OCI-LY3 (cell line): ENCODE results near the gene BEGAIN.

ENCODE experiments used
- H2AFZ ChIP-seq: fragments of 200-600, 300-600 bp; shearing (Covaris generic); 2 replicates; pipeline ENCODE4 v1.6.0; 2014; ENCODE audit warnings: antibody characterized with exemption, low read depth, low read length
- H3K27ac ChIP-seq: fragments of 200-600, 300-600 bp; sonication (generic); 2 replicates; pipeline ENCODE4 v1.5.1; 2014; ENCODE audit warnings: mild to moderate bottlenecking, low read length, moderate library complexity, mixed read lengths
- H3K27me3 ChIP-seq: fragments of 200-600, 300-600 bp; sonication (generic); 2 replicates; pipeline ENCODE4 v1.6.1; 2014; ENCODE audit warnings: low read depth, low read length, mixed read lengths
- H3K36me3 ChIP-seq: fragments of 200-600, 300-600 bp; sonication (generic); replicated peaks from 2 replicates; pipeline ENCODE3; 2014; ENCODE audit warnings: low read depth, low read length, mixed read lengths
- H3K4me1 ChIP-seq: fragments of 300-600, 200-600 bp; sonication (generic); 2 replicates; pipeline ENCODE4 v1.6.1; 2014; ENCODE audit warnings: low read length, mixed read lengths
- H3K4me2 ChIP-seq: fragments of 200-600, 300-600 bp; sonication (generic); 2 replicates; pipeline ENCODE4 v1.6.1; 2014; ENCODE audit warnings: low read length, mixed read lengths
- H3K4me3 ChIP-seq: fragments of 300-600, 200-600 bp; sonication (generic); 2 replicates; pipeline ENCODE4 v1.5.1; 2014; ENCODE audit warnings: antibody characterized with exemption, mild to moderate bottlenecking, low read length, moderate library complexity
- H3K79me2 ChIP-seq: fragments of 300-600, 200-600 bp; shearing (Covaris generic); 2 replicates; pipeline ENCODE4 v1.6.1; 2014; ENCODE audit warnings: mild to moderate bottlenecking, low read length, mixed read lengths
- H3K9ac ChIP-seq: fragments of 300-600, 200-600 bp; shearing (Covaris generic); 2 replicates; pipeline ENCODE4 v1.6.0; 2014; ENCODE audit warnings: mild to moderate bottlenecking, low read length, moderate library complexity
- H3K9me3 ChIP-seq: fragments of 200-600, 300-600 bp; shearing (Covaris generic); 2 replicates; pipeline ENCODE4 v1.6.1; 2014; ENCODE audit warnings: low read length, mixed read lengths; ENCODE audit not compliant: insufficient read depth
- H4K20me1 ChIP-seq: fragments of 200-600, 300-600 bp; sonication (generic); 2 replicates; pipeline ENCODE4 v1.6.1; 2016; ENCODE audit warnings: low read length, mixed read lengths; ENCODE audit not compliant: insufficient read depth
- EZH2phosphoT487 ChIP-seq: fragments of 200-600 bp; shearing (Covaris generic); IDR thresholded peaks from 2 replicates; pipeline ENCODE4 v1.6.1; 2018; ENCODE audit warnings: antibody characterized with exemption, mixed run types, low read depth
- TF ChIP-seq, protein P1 (sequence below): fragments of 200-600, 300-600 bp; sonication (generic); IDR thresholded peaks from 2 replicates; pipeline ENCODE4 v1.5.1; 2014; ENCODE audit warnings: antibody characterized with exemption, low read length, low read depth

The BEGAIN gene

DNA sequence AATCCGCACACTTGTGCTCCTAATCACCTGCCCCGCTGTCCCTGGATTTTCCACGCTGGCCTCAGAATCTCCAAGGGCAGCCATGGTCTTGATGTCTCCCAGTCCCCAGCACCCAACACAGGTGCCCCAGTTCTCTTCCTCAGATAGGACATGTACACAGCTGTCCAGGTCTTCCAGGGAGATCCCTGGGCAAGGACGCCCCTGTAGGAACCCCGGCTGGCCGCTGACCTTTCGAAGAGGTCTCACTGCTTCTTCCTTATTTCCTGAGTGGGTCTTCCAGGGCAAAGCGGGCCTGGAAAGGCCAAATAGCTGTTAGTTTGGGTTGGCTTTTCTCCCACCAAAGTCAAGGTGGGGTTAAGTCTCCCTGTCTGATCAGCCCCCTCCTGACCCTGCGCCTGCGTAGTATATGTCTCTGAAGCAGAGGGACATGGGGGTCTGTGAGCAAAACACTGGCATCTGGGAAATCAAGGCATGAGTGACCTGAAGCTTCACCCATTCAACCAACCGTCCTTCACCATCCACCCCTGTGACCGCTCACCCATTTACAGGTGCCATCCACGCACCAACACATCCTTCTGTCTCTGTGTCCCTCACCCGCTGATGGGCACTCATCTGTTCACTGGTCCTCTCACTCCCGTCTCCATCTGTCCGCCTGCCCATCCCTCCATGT lies 4.6 kb downstream of the BEGAIN start:
- H3K4me3 ChIP-seq, result no peak overlapping the region
- H3K27ac ChIP-seq, result no peak overlapping the region
- no peaks in the 10 kb centered on the region for H3K4me1 ChIP-seq
- H2AFZ ChIP-seq, result no peak overlapping the region
- no peak overlapping the region for H3K4me2 ChIP-seq
- no peaks in the 10 kb centered on the region for H3K36me3 ChIP-seq
- no peaks in the 10 kb centered on the region for H4K20me1 ChIP-seq
- no peaks in the 10 kb centered on the region for H3K79me2 ChIP-seq
- H3K27me3 ChIP-seq, result no peaks in the 10 kb centered on the region
- TF ChIP-seq, protein P1, sequence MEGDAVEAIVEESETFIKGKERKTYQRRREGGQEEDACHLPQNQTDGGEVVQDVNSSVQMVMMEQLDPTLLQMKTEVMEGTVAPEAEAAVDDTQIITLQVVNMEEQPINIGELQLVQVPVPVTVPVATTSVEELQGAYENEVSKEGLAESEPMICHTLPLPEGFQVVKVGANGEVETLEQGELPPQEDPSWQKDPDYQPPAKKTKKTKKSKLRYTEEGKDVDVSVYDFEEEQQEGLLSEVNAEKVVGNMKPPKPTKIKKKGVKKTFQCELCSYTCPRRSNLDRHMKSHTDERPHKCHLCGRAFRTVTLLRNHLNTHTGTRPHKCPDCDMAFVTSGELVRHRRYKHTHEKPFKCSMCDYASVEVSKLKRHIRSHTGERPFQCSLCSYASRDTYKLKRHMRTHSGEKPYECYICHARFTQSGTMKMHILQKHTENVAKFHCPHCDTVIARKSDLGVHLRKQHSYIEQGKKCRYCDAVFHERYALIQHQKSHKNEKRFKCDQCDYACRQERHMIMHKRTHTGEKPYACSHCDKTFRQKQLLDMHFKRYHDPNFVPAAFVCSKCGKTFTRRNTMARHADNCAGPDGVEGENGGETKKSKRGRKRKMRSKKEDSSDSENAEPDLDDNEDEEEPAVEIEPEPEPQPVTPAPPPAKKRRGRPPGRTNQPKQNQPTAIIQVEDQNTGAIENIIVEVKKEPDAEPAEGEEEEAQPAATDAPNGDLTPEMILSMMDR, result no peak
- TF ChIP-seq EZH2phosphoT487, result no peak
- no peak overlapping the region for H3K9ac ChIP-seq
- no peaks in the 10 kb centered on the region for H3K9me3 ChIP-seq

DNA sequence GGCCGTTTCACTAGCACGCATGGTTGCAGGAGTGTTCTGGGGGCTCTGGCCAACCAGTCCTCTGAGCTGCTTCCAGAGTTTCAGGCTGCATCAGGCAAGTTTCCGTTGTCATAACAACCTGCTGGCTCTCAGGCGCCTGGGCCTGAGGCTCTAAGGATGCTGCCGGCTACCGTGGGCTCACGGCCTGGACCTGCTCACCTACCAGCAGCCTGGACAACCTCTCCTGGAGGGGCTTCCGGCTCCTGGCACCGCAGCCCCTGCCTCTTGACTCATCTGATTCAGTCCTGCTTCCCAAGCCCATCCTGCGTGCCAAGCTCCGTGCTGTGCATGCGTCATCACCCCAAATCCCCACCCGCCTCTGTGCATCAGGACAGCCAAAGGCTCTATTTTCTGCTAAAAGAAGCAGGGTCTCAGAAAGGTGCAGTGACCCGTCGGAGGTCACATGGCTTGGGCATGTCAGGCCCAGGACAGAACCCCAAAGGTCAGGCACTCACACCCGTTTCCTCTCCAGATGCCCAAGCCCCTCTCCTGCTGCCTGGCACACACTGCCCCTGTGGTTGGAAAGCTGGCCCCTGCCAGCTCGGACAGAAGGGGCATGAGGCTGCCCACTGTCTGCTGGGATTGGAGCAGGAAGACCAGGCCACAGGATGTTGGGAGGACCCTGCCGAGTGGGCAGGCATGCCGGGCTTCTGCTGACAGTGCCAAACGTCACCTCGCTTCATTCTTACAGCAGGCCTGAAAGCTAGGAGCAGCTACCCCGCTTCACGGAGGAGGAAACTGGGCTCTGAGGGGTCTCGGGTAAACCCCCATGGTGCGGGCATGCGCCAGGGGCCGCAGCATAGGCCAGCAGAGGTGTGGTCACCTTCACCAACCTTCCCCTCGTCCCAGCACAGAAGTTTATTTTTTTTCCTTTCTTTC lies 5.7 kb downstream of the BEGAIN start:
- Histone ChIP-seq H3K4me1 (no peaks in the 10 kb centered on the region), H3K4me2 (no peak overlapping the region), H4K20me1 (no peaks in the 10 kb centered on the region), H3K27me3 (no peaks in the 10 kb centered on the region), H3K27ac (no peak overlapping the region), H3K4me3 (no peak overlapping the region), H3K36me3 (no peaks in the 10 kb centered on the region), H2AFZ (no peak overlapping the region), H3K79me2 (no peaks in the 10 kb centered on the region), H3K9ac (no peak overlapping the region), H3K9me3 (no peaks in the 10 kb centered on the region)
- no peak for TF ChIP-seq EZH2phosphoT487
- TF ChIP-seq, protein P1, result no peak

DNA sequence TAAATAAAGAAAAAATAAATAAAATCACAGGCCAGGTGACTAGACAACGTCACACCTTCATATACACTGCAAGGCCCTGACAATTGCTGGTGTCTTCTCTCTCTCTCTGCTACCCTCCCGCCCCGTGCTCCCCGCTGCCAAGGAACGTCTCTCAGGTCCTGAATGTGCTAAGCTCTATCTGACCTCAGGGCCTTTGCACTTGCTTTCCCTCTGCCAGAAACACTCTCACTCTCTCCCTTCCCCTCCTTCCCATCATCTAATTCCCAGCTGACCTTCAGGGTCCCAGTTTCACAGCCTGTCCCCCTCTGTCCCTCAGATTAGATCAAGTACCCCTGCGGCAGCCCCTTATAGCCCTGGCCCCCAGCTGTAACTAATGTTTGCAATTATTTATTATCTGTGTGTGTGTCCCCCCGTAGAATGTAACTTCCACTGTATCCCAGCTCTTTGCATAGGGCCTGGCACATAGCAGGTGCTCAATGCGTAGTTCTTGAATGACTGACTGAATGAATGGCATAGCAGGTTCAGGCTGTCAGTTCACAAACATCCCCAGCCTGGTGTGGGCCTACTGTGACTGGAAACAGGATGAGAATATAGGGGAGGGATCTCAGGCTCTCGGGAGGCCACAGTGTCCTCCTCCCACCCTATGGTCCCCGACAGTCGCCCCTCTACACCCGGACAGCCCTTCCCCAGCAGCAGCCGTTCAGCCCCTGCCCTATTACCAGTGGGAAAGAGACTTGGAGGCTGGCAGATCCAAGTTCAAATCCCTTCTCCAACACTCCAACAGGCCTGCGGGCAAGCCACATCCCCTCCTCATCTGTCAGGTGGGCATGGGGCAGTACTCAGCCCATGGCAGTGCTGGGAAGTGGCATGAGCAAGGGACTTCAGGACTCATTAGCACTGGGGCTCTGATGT lies 6.6 kb downstream of the BEGAIN start:
- no peak overlapping the region for H3K9ac ChIP-seq
- no peak overlapping the region for H3K4me3 ChIP-seq
- no peak overlapping the region for H2AFZ ChIP-seq
- H4K20me1 ChIP-seq, result no peaks in the 10 kb centered on the region
- no peak overlapping the region for H3K27ac ChIP-seq
- H3K9me3 ChIP-seq, result no peaks in the 10 kb centered on the region
- no peaks in the 10 kb centered on the region for H3K27me3 ChIP-seq
- H3K36me3 ChIP-seq, result no peaks in the 10 kb centered on the region
- H3K79me2 ChIP-seq, result no peaks in the 10 kb centered on the region
- no peak overlapping the region for H3K4me2 ChIP-seq
- no peaks in the 10 kb centered on the region for H3K4me1 ChIP-seq
- no peak for TF ChIP-seq EZH2phosphoT487
- TF ChIP-seq, protein P1, result no peak

DNA sequence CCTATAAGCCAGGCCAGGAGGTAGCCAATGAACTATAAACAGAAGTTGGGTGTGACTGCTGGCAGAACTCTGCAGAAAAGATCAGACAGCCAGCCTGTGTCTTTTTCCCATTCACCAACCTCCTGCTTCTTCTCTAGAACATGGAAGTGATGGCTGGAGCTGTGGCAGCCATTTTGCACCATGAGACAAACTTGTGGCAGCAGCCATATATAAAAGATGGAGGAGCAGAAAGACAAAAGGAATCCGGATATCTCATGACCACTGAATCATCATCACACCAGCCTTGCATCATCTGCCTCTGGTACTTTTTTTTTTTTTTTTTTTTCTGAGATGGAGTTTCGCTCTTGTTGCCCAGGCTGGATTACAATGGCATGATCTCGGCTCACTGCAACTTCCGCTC lies 8.7 kb downstream of the BEGAIN start:
- Histone ChIP-seq H3K9me3 (no peaks in the 10 kb centered on the region), H3K4me2 (no peak overlapping the region), H3K27ac (no peak overlapping the region), H3K4me3 (no peak overlapping the region), H3K4me1 (no peaks in the 10 kb centered on the region), H3K27me3 (no peaks in the 10 kb centered on the region), H3K79me2 (no peaks in the 10 kb centered on the region), H3K36me3 (no peaks in the 10 kb centered on the region), H4K20me1 (no peaks in the 10 kb centered on the region), H2AFZ (no peak overlapping the region), H3K9ac (no peak overlapping the region)
- TF ChIP-seq, protein P1, result no peak
- no peak for TF ChIP-seq EZH2phosphoT487
